ENCODE results near the gene CUX1.

DNA sequence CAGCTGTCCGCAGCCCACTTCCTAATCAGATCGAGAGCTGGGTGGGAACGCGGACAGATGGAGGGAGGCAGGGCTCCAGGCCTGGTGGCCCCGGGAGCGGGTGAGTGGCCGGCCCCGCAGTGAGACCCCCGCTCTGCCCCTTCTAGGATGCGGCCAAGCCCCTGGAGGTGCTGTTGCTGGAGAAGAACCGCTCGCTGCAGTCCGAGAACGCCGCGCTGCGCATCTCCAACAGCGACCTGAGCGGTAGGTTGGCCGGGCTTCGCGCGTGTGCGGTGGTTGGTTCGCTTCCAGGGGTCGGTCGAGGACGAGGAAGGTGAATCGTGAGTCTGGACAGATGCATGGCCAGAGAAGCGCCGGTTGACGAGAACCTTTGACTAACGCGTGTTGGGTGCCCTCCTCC is 377.9 kb downstream of the CUX1 start:
- no peak for TF ChIP-seq EZH2 (optimal IDR thresholded peaks at IDR 0.05; ENCODE audit: low read depth, low read length)
- TF ChIP-seq, protein P1, sequence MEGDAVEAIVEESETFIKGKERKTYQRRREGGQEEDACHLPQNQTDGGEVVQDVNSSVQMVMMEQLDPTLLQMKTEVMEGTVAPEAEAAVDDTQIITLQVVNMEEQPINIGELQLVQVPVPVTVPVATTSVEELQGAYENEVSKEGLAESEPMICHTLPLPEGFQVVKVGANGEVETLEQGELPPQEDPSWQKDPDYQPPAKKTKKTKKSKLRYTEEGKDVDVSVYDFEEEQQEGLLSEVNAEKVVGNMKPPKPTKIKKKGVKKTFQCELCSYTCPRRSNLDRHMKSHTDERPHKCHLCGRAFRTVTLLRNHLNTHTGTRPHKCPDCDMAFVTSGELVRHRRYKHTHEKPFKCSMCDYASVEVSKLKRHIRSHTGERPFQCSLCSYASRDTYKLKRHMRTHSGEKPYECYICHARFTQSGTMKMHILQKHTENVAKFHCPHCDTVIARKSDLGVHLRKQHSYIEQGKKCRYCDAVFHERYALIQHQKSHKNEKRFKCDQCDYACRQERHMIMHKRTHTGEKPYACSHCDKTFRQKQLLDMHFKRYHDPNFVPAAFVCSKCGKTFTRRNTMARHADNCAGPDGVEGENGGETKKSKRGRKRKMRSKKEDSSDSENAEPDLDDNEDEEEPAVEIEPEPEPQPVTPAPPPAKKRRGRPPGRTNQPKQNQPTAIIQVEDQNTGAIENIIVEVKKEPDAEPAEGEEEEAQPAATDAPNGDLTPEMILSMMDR (IDR thresholded peaks at IDR 0.05; ENCODE audit: low read length), result no peak
- no peak for TF ChIP-seq EZH2phosphoT487 (IDR thresholded peaks at IDR 0.05; ENCODE audit: low read length)

Data from MM.1S (cell line).